Lower leg skin (tissue), 4 donors: ENCODE results near the gene LRRC8B. TPM values are rescaled to one million over a fixed set of nuclear protein-coding genes. Genes with fewer than 3 reads are reported as not detected.
"Not testable (repeated sequence)": the region's sequence is repeated elsewhere in the genome, so short reads cannot be mapped to it uniquely, and the experiment has no call there.

ENCODE experiments used
- DNase-seq, 2 donors: peaks; one replicate each; pipeline ENCODE4 v3.0.0-alpha.2; 2019; ENCODE audit warnings: low spot score in 2 of 2
- H3K4me3 ChIP-seq: fragments of 200-600 bp; sonication (generic); 2 replicates; pipeline ENCODE4 v1.5.1; 2017; ENCODE audit warnings: mild to moderate bottlenecking, low read depth; ENCODE audit not compliant: poor library complexity, severe bottlenecking
- CTCF ChIP-seq, 3 donors: fragments of 450-650 bp; IDR thresholded peaks; one replicate each; pipeline ENCODE4 v1.5.1; 2016; ENCODE audit warnings: antibody characterized with exemption in 3 of 3, mild to moderate bottlenecking in 3 of 3, moderate library complexity in 2 of 3
- POLR2A ChIP-seq, 2 donors: fragments of 450-650 bp; IDR thresholded peaks; one replicate each; pipeline ENCODE4 v1.6.1; 2016 to 2017; ENCODE audit warnings: antibody characterized with exemption in 2 of 2, mild to moderate bottlenecking in 1 of 2, moderate library complexity in 1 of 2
- WGBS, 2 donors: methylation state at CpG; one replicate each; pipeline ENCODE4 v1.1.5; 2018; 5-methylcytosine and 5-hydroxymethylcytosine counted together
- intact Hi-C: fragments of 100-400 bp; cut with DNase I; formaldehyde crosslinking; loops from one replicate; pipeline ENCODE4 v1.15.0; 2023; ENCODE audit warnings: low total_unique reads
- total RNA-seq, 4 donors: library from RNA; depleted of rRNA; stranded (reverse); fragments of >200 nt; gene quantifications; one replicate each; pipeline ENCODE4 v1.1.0, GENCODE V29; 2016

Gene LRRC8B
- total RNA-seq, 4 donors from 2014 or later: 12.2 to 26.2 (median 13.1) TPM

DNA sequence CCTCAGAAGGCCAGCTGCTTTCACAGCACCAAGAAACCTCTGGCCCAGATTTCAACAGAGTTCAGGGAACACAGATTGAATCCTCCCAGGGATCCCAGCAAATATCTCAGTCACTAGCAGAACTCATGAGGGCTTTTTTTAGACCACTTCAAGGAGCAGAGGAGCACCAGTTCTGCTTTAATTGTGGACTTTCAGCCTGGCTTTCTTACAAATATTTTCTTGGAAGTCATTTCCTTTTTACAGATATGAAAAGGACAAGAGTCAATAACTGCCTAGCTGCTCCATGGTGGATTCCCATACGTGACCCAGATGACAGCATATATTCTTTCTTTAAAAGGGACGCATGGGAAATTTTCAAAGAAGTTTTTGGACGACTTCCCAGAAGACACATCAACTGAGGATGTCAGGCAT lies 6.4 kb upstream of the LRRC8B start:
- intact Hi-C loops: loop anchor here (10.0 kb wide), 1 partner anchor 247 kb away; no protein-coding TSS in a partner anchor
- TF ChIP-seq POLR2A (IDR thresholded peaks at IDR 0.05): no peak
- TF ChIP-seq CTCF (IDR thresholded peaks at IDR 0.05): no peak
- H3K4me3 ChIP-seq: no peak overlapping the region
- 49 to 64% methylated on average over 3 of the region's 3 CpGs for WGBS, 2 donors
- DNase-seq: no peak

DNA sequence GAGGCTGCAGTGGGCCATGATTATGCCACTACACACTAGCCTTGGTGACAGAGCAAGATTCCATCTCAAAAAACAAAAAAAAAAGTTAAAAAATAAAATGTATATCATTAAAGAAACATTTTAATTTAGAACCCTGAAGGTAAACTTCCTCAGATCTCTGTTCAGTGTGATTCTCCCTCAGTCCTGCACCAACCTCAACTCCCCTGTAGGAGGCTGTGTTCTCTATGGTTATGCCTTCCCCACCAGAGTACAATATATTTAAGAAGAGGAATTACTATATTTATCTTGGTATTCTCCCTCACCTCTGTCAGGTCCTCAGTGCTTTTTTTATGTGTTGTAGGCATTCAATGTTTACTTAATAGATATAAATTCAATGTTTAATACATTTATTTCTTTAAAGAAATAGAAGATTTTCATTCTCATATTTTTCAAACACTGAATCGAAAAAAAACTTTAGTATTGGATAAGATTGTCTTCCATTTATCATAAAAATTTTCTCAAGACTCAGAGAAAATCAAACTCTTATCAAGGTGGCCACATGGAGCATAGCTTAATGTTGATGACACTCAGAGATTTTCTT lies 4.8 kb upstream of the LRRC8B start:
- DNase-seq: no peak
- WGBS, 2 donors: 96% methylated on average over 1 of the region's 1 CpG
- TF ChIP-seq POLR2A (IDR thresholded peaks at IDR 0.05) (no peak), CTCF (IDR thresholded peaks at IDR 0.05) (no peak)
- intact Hi-C loops: loop anchor here (10.0 kb wide), 1 partner anchor 245 kb away; no protein-coding TSS in a partner anchor
- H3K4me3 ChIP-seq: no peak overlapping the region

DNA sequence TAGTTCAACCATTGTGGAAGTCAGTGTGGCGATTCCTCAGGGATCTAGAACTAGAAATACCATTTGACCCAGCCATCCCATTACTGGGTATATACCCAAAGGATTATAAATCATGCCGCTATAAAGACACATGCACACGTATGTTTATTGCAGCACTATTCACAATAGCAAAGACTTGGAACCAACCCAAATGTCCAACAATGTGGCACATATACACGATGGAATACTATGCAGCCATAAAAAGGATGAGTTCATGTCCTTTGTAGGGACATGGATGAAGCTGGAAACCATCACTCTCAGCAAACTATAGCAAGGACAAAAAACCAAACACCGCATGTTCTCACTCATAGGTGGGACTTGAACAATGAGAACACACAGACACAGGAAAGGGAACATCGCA lies 2.7 kb upstream of the LRRC8B start:
- 96 to 99% methylated on average over 5 to 6 of the region's 6 CpGs for WGBS, 2 donors
- DNase-seq, H3K4me3 ChIP-seq, intact Hi-C loops: not testable (repeated sequence)

DNA sequence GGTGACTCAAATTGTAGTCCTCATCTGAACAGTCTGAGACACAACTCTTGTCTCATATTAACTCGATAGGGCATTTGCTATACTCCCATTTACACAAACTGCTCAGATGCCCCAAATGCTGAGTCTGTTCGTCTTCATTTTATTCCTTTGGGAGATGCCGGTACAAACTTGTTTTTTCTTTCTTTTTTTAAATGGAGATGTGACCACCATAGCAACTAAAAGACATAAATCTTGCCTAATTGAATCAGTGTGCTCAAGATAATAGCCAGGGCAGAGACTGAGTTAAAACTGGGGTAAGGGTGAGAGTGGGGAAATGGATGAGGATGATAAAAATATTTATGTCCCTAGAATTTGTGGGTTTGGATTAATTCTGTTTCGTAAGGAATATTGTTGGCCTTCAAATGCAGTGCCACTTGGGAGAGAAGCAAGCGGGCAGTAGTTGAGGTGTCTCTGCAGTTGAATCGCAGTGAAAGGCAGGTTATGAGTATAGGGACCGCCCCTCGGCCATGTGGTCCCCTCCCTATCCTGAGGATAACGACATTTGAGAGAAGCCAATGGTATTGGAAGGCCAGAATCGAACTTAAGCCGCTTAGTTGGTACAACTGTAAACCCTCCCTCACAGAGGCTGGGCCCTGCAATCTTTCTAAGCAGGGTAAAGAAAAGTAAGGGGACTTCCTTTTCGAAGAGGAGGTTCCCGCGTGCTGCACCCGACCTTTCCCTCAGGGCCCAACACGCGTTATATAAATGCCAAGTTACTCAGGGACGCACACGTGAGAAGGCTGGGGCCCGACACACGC lies 859 bp upstream of the LRRC8B start:
- 13 to 31% methylated on average over 13 to 21 of the region's 21 CpGs for WGBS, 2 donors
- H3K4me3 ChIP-seq: peak overlapping the region; percentile 79
- no peak for TF ChIP-seq CTCF (IDR thresholded peaks at IDR 0.05)
- TF ChIP-seq POLR2A (IDR thresholded peaks at IDR 0.05): no peak
- no peak for DNase-seq
- intact Hi-C loops: no loop called here

- intact Hi-C loops: no loop called here
- 2 to 5% methylated on average over 14 to 34 of the region's 35 CpGs for WGBS, 2 donors
- TF ChIP-seq CTCF (IDR thresholded peaks at IDR 0.05) (no peak), POLR2A (IDR thresholded peaks at IDR 0.05) (no peak)
- H3K4me3 ChIP-seq: peak overlapping the region; percentile 79
- peak; percentile 33 to 90 for DNase-seq
Measured at GRCh38 chr1:89525169-89525855, 683 bp downstream of the LRRC8B start.

DNA sequence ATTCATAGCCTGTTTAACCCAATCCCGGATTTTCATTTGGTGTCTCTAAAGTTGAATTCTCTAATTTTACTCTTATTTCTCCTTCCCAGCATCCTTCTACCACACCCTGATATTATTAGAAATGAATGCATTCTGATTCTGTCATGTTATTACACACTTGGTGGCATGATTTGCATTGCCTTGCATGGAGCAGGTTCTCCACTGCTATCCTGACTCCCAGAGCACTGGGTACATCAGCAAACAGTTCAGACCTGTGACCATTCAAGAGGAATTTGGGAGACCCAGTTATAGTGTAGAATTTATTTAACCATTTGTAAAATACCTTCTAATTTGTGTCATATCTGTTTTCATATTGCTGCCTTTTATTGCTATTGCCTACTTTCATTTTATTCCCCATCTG lies 2.6 kb downstream of the LRRC8B start:
- no peak for TF ChIP-seq CTCF (IDR thresholded peaks at IDR 0.05)
- no peak for TF ChIP-seq POLR2A (IDR thresholded peaks at IDR 0.05)
- 85 to 89% methylated on average over 1 of the region's 1 CpG for WGBS, 2 donors
- no peak for DNase-seq
- no peak overlapping the region for H3K4me3 ChIP-seq
- intact Hi-C loops: no loop called here
